Stimulated activated CD8-positive, alpha-beta memory T cell treated with anti-CD3 and anti-CD28 coated beads, Interleukin-15, amount 100 ng/mL, for 1 hour (primary cell): ENCODE measurements around the gene CC2D2B.

ENCODE experiments used
- DNase-seq: peaks from one replicate; pipeline ENCODE4 v3.0.0-alpha.2; 2020; ENCODE audit warnings: low read depth

The CC2D2B gene

GRCh38 chr10:96075977-96076376 is 168.2 kb downstream of the CC2D2B start:
- no peak for DNase-seq

- no peak for DNase-seq
Observed at GRCh38 chr10:96077156-96077555, 169.4 kb downstream of the CC2D2B start.

DNA sequence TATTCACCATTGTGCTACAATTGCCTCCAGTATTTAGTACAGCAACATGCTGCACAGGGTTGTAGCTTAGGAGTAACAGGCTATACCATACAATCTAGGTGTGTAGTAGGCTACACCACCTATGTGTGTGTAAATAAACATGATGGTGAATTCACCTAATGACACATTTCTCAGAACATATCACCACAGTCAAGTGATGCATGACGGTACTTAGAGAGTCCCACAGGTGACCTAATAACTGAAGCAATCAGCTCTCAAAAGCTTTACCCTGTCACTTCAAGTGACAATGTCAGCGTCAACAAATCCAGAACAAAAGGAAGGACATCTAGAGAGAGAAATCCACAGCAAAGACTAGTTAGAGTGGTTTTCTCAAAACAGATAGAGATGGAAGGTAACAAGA is 174.4 kb downstream of the CC2D2B start:
- DNase-seq: no peak
